Non-pigmented ciliary epithelial cell (primary cell): ENCODE measurements around the gene HIGD1C.

Experiments used
- DNase-seq: peaks from one replicate; pipeline ENCODE4 v3.0.0-alpha.2; 2010; ENCODE audit warnings: low read depth

The HIGD1C gene

DNA sequence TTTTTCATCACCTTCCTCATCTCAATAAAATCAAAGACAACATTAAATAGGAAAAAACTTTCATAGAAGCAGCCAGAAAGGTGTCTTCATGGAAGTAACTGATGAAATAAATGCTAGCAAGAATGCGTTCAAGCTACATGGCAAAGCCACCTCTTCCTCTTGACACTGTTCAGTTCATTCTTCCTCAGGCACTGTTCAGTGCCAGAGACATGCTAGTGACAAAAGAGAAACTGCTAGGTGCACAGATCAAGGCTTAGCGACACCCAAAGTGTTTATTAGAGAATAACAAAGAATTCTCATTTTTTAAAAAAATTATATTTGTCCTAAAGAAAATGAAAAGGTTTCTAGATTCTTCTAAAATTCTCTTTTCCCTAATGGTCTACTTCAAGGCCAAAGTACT, 66.6 kb downstream of the HIGD1C start:
- DNase-seq: no peak

DNA sequence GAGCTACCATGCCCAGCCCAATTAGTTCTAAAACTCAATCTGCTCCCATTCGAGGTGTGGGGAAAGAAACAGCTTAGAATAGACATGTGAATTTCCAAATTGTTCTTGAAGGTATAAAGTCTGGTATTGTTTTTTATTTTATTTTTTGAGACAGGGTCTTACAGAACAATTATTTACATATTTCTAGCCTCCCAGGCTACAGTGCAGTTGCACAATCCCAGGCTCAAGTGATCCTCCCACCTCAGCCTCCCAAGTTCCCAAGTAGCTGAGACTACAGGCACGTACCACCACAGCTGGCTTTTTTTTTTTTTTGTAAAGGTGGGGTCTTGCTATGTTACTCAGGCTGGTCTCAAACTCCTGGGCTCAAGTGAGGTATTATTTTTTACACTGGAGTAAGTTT, 67.6 kb downstream of the HIGD1C start:
- DNase-seq: no peak
